GM11168 (cell line): ENCODE data around the gene HADH.
"Not testable (repeated sequence)": the region's sequence is repeated elsewhere in the genome, so short reads cannot be mapped to it uniquely, and the experiment has no call there.

Experiments used
- in situ Hi-C: fragments of 300-500 bp; cut with MboI; formaldehyde crosslinking; loops from one replicate; pipeline ENCODE4 v1.12.0; 2022; ENCODE audit warnings: low sequenced_read_pairs; ENCODE audit not compliant: unreplicated experiment

HADH gene

GRCh38 chr4:107993969-107994368 is 4.3 kb downstream of the HADH start:
- in situ Hi-C loops: no loop called here

- in situ Hi-C loops: no loop called here
These were observed 5.2 kb downstream of the HADH start for GRCh38 chr4:107994894-107995293.

GRCh38 chr4:107996949-107997788 is 7.5 kb downstream of the HADH start:
- in situ Hi-C loops: no loop called here

GRCh38 chr4:107997794-107998193 is 8.1 kb downstream of the HADH start:
- in situ Hi-C loops: no loop called here

GRCh38 chr4:107999932-108000539 is 10.3 kb downstream of the HADH start:
- in situ Hi-C loops: no loop called here

GRCh38 chr4:108001540-108002135 is 11.9 kb downstream of the HADH start:
- in situ Hi-C loops: no loop called here

GRCh38 chr4:108003982-108004515 is 14.4 kb downstream of the HADH start:
- in situ Hi-C loops: no loop called here

- in situ Hi-C loops: no loop called here
These were observed 15.0 kb downstream of the HADH start for GRCh38 chr4:108004646-108005045.

GRCh38 chr4:108005807-108006206 is 16.1 kb downstream of the HADH start:
- in situ Hi-C loops: no loop called here

GRCh38 chr4:108006361-108006760 is 16.7 kb downstream of the HADH start:
- in situ Hi-C loops: no loop called here

- in situ Hi-C loops: no loop called here
These were observed 18.3 kb downstream of the HADH start for GRCh38 chr4:108007984-108008383.

- in situ Hi-C loops: no loop called here
These were observed 19.0 kb downstream of the HADH start for GRCh38 chr4:108008721-108009120.

- in situ Hi-C loops: no loop called here
These were observed 20.5 kb downstream of the HADH start for GRCh38 chr4:108010167-108010566.

- in situ Hi-C loops: not testable (repeated sequence)
These were observed 22.7 kb downstream of the HADH start for GRCh38 chr4:108012382-108012781.

- in situ Hi-C loops: no loop called here
These were observed 23.6 kb downstream of the HADH start for GRCh38 chr4:108013327-108013726.

GRCh38 chr4:108013955-108014354 is 24.3 kb downstream of the HADH start:
- in situ Hi-C loops: no loop called here

GRCh38 chr4:108018040-108018883 is 28.6 kb downstream of the HADH start:
- in situ Hi-C loops: no loop called here

- in situ Hi-C loops: no loop called here
These were observed 29.1 kb downstream of the HADH start for GRCh38 chr4:108018884-108019187.

GRCh38 chr4:108024085-108024877 is 34.6 kb downstream of the HADH start:
- in situ Hi-C loops: loop anchor here (10.0 kb wide), 1 partner anchor 551 kb away; no protein-coding TSS in a partner anchor

GRCh38 chr4:108024878-108025165 is 35.1 kb downstream of the HADH start:
- in situ Hi-C loops: loop anchor here (10.0 kb wide), 1 partner anchor 550 kb away; no protein-coding TSS in a partner anchor
